ENCODE data around the gene MRPL22.

- TF ChIP-seq CTCF (IDR thresholded peaks at IDR 0.05; ENCODE audit: extremely low read depth in 1 of 2, insufficient read depth in 1 of 2, low read depth in 1 of 2, low read length in 2 of 2) (no peak), POLR2AphosphoS5 (IDR thresholded peaks at IDR 0.05; ENCODE audit: insufficient read depth, low read depth, low read length) (no peak)
These were observed 39.6 kb upstream of the MRPL22 start for GRCh38 chr5:154901276-154901675.

Data from endothelial cell of umbilical vein (primary cell).